GM18858 (cell line): ENCODE results near the gene OR2S2.
"Not testable (repeated sequence)": the region's sequence is repeated elsewhere in the genome, so short reads cannot be mapped to it uniquely, and the experiment has no call there.

Experiments
- ATAC-seq: cut with Tn5 transposase; IDR thresholded peaks from one replicate; pipeline ENCODE4 v1.9.1; 2021; ENCODE audit not compliant: unreplicated experiment

Gene OR2S2, protein sequence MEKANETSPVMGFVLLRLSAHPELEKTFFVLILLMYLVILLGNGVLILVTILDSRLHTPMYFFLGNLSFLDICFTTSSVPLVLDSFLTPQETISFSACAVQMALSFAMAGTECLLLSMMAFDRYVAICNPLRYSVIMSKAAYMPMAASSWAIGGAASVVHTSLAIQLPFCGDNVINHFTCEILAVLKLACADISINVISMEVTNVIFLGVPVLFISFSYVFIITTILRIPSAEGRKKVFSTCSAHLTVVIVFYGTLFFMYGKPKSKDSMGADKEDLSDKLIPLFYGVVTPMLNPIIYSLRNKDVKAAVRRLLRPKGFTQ

DNA sequence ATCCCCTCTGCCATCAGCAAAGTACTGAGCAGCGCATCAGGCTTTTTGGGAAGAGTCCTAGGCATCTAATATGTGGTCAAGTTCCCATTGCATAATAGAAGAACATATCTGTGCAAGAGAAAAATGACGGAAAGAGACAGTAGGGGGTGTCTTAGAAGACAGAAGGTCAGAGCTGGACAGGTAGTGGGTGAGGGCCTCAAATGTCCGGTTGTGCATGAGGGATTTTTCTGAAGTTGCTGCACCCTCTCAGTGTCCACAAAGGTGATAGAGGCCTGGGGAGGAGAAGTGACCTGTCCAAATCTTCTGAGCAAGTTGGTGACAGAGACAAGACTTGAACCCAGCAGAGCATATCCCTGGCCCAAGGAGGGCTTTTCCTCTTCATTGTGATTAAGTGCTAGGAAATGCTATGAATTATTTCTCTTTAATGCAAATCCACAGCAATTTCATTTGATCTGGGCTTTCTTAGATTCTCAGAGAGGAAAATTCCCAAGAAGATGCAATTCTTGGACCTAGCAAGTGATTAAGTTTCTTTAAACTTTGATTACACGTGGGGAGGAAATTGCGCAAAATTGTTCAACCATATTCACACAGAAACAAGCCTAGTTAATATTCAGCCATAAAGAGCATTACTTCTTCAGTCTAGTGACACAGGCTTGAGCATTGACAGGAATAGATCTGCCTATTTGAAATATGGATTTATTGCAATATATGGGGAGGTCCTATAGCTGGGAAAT, at the start of gene OR2S2:
Gene OR2S2 (minus strand): TSS at position 51 of the 734 bp plus-strand sequence. CDS start 56 bp downstream, outside the sequence.
- ATAC-seq: no peak

DNA sequence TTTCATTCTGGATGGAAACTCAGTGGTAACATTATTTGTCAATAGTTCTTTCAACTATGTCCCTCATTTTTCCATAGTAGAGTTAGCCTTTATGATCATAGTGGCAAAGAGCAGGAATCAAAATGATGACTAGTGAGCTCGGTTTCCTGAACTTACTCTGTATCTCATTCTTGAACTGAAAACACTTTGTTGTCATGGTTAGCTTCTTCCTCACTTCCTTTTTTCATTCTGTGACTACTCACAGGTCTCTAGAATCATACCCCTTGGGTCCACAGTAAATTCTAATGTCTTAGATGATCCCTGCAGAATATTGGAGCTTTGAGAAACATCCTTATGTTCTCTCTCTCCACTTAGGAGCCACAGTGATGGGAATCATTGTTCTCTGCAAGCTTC, 49.4 kb upstream of the OR2S2 start:
- peak; percentile 81 for ATAC-seq

DNA sequence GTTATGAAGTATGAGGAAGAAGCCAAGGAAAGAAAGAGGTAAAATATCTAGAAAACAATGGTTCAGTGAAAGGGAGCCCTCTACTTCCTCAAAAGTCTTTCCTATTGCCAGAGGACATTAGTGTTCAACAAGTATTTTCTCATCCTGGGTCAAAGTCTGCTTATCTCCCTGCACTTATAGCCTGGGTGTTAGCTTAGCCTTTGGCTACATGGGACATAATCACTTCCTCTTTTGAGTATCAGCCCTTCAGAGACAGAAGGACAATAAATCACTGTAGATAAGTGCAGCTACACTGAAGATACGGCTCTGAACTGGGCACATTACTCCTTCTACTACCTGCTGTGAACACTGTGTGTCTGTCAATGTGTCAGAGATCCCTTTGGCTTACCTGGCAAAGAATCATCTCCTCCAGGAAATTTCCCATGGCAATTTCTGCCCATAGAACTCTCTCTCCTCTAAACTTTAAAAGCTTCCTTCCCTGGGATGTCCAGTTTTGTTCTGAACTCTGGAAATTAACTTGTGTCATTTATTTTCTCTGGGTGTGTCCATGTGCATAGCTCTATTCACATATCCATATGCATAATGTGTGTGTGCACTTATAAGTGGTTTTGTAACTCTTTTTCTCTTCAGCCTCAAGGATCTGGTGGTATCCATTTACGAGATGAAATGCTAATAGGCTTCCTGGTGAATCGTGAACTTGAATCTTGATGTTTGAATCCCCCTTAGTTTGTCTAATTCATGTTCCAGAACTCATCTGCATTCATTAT, 48.8 kb upstream of the OR2S2 start:
- ATAC-seq: no peak

DNA sequence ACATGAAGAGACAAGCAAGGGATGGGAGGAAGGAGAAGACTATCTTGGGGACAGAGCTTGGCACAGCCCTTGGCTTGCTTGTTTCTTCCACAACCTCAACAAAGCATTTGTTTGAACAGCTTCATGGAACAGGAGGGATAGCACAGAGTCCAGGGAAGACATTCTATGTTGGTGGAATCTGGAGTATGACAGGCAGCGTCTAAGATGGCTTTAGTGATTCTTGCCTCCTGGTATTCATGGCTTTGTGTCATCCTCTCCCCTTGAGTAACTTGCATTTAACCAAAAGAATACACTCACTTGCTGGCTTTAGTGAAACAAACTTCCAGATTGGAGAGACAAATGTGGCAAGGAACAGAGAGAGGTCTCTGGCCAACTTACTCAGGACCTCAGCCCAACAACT, 47.9 kb upstream of the OR2S2 start:
- ATAC-seq: no peak

DNA sequence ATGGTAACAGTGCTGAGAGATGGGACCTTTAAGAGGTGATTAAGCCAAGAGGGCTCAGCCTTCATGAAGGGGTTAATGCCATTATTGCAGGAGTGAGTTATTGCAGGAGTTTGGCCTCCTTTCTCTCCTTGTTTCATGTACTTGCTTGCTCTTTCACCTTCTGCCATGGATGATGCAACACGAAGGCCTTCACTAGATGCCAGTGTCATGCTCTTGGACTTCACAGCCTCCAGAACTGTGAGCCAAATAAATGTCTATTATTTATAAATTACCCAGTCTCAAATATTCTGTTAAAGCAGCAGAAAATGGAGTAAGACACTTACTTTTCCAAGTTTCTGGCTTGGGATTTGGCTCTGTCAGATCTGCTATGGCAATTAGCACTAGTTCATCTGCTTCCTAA, 40.4 kb upstream of the OR2S2 start:
- no peak for ATAC-seq

DNA sequence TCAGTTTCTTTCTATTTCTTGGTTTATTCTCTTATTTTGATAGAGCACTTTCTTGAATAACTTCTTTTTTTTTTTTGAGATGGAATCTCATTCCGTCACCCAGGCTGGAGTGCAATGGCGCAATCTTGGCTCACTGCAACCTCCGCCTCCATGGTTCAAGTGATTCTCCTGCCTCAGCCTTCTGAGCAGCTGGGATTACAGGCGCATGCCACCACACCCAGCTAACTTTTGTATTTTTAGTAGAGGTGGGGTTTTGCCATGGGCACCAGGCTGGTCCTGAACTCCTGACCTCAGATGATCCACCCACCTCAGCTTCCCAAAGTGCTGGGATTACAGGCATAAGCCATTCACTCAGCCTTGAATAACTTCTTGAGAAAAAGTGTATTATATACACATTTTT, 39.1 kb upstream of the OR2S2 start:
- ATAC-seq: not testable (repeated sequence)

DNA sequence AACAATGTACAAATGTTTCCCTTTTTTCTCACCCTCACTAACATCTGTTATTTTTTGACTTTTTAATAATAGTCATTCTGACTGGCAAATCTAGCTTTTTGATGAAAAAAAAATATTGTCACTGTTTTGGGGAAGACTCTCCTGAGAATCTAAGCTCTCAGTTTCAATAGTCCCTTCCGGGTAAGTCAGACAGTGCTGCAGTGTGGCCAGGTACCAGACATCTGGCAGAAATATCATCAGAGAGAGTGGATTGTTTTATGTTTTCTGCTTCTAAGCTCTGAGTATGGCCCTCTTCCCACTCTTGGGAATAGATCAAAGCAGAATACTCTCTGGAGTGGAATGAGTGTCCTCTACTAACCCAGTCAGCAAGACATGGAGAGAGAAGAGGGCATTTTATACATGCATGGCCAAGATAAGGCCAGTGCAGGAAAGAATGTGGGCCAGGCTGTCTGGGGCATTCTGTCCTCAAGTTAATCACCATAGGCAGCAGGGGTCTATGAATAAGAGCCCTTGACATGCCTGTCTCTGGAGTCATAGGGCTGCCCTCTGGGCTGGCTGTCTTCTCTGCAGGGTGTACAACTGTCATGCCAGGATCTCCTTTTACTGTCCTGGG, 38.5 kb upstream of the OR2S2 start:
- ATAC-seq: no peak

DNA sequence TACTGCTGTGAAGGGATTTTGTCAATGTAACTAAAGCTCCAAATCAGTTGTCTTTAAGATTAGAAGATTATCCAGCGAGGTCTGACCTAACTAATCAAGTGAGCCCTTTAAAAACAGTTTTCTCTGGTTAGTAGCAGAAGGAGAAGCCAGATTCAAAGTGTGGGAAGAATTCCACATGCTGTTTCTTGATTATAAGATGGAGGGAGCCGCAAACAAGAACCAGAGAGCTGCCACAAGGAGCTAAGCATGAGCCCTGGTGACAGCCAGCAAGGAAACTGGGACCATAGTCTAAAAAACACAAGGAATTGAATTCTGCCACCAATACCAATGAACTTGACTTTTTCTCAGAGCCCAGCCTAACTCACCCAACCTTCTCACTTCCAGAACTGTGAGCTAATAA, 37.0 kb upstream of the OR2S2 start:
- ATAC-seq: no peak

DNA sequence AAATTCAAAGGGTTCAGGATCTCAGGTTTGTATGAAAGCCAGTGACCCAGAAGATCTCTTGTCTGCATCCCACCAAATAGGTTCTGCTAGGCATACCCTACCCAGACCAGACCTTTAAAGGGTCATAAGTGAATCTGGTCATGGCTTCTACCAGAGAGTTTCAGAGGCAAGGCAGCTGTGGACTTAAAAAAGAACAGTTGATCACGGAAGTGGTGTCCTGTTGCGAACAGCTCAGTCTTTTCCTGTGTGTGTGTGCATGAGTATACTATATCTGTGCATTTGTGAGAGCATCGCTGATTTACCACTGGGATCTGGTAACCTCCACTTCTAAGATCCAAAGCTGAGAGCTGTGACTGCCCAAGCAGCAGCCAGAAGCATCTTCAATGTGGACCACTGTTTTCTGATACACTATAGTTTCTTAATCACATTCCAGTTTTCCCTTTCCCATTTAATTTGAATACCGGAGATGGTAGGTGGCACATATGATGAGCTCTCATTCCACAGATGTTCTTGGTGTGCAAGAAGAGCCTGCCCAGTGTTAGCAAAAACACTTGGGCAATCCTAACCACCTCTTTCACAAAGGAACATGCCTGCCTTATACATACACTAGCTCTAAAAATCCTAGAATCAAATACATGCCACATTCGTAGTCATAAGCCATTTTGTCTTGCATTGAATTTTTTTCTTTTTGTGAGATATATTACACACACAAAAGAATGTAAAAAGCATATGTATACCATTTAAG, 36.2 kb upstream of the OR2S2 start:
- ATAC-seq: no peak

DNA sequence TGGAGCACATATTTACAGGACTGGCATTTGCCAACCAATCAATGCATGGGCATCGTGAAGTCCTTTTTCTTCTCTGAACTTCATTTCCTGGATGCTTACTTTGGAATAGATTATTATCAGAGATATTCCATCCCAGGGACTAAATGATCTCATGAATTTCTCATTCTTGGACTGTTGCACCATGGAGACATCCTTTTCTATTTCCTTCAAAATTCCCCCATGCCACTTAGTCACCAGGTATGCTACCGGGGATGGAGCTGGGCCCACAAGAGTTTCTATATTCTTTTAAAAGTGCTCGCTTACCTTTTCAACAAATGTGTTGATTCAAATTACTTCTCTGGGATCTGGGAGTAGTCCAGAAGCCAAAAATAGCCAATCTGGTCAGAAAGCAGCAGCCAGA, 35.2 kb upstream of the OR2S2 start:
- ATAC-seq: not testable (repeated sequence)

DNA sequence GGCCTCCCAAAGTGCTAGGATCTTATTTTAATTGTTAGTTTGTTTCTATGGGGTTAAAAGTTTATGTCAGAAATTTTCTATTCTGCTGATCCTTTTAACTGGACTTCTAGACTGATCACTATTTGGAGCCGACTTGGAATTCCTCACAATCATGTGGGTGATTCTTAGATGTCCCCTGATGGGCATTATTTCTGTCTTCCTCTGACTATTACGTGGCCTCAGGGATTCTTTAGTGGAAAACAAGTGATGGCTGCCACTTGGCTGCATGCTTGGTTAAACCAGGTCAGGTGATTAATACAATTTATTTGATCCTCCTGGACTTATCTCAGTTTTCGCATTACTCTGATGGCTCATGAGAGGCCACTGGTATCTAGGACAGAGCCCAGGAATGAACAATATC, 32.2 kb upstream of the OR2S2 start:
- no peak for ATAC-seq

DNA sequence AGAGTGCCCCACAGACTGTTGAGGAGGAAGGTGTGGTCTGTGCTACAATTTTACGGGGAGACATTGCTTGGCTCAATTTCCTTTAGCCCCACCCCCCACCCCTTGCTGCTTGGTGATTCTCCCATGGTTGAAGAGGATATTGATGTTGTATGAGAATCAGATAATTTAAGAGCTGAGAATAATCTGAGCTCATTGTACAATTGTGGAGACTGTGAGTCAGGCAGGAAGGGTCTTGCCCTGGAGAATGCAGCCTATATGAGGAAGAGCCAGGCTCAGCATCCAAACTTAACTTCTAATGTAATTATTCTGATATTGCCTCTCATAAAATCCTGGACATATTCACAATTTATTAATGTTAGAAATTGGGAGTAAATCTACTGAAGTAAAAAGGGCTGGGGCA, 26.1 kb upstream of the OR2S2 start:
- ATAC-seq: no peak

DNA sequence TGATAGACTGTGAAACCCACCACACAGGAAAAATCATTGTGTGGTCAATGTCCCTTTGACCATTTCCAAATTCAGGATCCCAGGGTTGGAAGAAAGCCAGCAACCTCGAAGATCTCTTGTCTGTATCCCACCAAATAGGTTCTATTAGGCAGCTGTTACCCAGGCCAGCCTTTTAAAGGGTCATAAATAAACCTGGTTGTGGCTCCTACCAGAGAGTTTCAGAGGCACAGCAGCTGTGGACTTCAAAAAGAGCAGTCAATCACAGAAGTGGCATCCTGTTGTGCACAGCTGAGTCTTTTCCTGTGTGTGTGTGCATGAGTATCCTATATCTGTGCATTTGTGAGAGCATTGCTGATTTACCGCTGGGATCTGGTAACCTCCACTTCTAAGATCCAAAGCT, 23.7 kb upstream of the OR2S2 start:
- no peak for ATAC-seq

DNA sequence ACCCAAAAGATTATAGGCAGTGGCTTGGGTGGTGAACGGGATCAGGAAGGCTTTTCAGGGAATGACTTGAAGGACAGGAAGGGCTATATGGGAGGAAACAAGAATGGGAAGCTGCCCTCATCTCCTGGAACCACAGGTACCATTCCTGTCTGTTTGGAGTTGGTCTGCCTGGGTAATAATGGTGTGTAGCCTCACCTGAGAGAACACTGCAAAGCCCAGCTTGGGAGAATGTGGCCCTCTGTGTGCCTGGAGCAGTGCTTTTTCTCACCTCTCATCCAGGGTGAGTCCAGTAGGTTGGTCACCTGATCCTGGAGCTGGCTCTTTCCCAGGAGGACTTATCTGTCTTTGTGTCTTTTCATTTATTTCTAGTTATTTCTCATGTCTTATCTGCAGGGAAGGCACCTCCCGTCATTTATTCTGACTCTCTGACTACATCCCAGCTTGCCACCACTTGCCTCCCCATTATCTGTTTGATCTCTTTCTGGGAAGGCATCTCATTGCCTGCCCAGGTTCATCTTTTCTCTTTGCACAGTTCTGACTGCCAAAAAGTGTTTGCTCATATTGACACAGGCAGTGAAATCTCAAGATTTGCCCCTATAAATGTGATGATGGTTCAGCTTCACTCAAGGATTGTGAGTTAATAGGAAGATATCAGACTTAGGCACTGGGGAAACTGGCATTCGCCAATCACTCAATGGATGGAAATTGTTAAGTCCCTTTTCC, 22.5 kb upstream of the OR2S2 start:
- ATAC-seq: no peak

DNA sequence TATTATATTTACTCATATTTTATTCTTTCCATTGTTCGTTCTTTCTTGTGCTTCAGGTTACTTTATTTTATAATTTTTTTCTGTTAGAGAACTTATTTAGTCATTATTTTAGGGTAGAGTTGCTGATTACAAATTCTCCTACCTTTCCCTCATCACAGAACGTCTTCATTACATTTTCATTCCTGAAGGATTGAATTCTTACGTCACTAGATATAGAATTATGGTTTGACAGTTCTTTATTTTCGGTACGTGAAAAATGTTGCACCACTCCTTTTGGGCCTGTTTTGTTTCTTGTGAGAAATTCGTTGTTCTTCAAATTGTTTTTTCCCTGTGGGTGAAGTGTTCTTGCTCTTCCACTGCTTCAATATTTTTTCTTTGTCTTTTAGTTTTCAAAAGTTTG, 20.8 kb upstream of the OR2S2 start:
- ATAC-seq: no peak

DNA sequence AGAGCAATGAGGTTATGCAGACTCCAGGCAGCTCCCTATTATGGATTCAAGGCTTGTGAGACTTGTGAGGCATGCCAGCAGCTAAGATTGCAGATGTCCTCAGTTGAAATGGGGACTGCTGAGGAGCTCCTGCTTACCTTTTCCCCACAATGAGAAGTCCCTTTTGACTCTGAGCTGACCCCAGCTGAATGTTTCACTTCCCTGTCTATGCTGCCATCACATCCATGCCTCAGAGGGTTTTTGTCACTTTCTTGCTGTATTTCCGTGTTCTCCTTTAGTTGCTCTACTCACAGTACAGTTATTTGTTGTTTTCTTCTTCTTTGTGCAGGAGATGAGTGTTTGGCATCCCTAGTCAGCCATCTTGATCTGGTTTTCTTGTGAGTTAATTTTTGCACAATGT, 18.8 kb upstream of the OR2S2 start:
- ATAC-seq: no peak

DNA sequence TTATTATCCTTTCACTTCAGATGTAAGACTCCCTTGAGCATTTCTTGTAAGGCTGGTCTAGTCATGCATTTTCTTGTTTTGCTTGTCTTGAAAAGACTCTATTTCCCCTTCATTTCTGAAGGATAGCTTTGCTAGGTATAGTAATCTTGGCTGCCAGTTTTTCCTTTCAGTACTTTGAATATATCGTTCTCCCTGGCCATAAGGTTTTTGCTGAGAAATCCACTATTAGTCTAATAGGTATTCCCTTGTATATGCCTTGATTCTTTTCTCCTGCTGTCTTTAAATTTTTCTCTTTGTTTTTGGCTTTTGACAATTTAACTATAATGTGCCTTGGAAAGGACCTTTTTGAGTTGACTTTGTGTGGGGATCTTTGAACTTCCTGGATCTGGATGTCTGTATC, 16.8 kb upstream of the OR2S2 start:
- ATAC-seq: no peak

DNA sequence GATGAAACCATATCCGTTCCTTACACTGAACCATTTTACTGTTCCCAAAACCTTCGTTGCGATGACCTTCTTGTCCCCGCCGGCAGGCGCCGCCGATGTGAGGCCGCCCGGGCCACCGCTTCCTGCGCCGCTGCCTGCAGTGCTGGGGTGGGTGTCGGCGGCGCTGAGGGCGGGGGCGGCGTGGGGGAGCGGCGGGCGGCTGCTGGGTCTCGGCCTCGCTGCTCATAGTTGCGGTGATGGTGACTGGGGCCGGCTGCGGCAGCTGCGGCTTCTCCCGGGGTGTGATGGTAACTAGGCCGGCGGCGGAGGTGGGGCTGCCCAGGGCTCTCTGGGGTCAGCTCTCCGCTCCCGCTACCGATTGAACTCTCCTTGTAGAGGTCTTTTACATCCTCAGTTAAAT, 14.1 kb upstream of the OR2S2 start:
- no peak for ATAC-seq

DNA sequence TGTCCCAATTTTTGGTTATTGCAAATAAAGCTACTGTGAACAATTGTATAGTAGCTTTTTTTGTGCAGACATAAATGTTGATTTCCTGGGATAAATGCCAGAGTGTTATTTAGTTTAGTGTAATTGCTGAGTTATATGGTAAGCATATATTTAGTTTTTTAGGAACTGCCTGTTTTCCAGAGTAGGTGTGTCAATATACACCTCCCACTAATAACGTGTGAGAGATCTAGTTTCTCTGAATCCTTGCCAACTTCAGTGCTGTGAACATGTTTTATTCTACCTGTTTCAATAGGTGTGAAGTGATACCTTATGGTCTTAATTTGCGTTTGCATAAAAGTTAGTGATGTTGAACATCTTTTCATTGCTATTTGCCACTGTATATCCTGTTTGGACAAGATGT, 9.1 kb upstream of the OR2S2 start:
- no peak for ATAC-seq

DNA sequence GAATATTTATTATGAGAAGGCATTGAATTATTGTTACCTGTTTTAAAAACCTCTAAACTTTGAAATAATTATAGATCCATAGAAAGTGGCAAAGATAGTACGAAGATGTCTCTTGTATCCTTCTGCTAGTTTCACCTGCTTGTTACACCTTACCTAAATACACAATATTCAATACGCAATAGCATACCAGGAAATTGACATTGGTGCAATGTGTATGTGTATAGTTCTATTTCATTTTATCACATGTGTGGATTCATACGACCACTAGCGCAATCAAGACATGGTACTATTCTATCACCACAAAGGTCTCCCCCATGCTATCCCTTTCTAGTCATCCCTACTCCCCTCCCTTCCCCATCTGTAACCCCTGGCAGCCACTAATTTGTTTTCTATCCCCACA, 8.5 kb upstream of the OR2S2 start:
- no peak for ATAC-seq
